Hematopoietic multipotent progenitor cell treated with erythropoietin and hydrocortisone succinate and interleukin-3 and kit ligand, for 15 days (in vitro differentiated cells): ENCODE results near the gene MATN1.
"Not testable (repeated sequence)": the region's sequence is repeated elsewhere in the genome, so short reads cannot be mapped to it uniquely, and the experiment has no call there.

Experiments
- DNase-seq: peaks from one replicate; pipeline ENCODE4 v3.0.0-alpha.2; 2015; ENCODE audit warnings: low spot score

MATN1 gene

DNA sequence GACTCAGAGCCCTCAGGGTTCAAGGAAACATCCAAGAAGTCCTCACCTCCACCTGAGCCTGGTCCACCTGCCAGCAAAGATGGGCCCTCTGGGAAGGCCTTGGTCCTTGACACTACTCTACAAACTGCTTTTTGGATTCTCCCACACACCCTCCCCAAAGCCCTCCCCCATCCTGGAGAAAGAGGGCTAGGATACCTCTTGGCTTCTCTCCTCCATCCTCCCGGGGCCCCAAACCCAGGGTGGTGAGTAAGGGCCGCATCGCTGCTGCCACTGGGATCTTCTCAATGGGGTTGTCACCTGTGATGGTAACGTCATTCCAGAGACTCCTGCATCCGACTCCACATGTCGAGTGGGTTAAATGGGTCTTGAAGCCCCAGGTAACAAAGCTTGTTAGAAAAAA is 26.6 kb downstream of the MATN1 start:
- no peak for DNase-seq

DNA sequence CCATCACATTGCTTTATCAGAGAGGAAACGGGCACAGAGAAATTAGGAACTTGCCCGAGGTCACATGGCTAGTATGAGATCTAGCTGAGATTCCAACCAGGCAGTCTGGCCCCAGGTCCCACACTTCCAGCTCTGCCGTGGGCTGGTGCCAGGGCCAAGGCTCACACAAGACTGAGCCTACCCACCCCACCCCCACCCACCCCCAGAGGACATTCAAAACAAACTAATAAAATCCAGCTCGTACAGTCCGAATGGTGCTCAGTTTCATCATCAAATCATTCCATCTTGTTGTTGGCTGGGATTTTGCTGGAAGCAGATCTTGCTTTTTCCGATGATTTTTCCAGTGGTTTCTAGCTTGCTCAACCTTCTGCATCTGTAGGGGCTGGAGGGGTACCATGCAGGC is 27.9 kb downstream of the MATN1 start:
- DNase-seq, result no peak

DNA sequence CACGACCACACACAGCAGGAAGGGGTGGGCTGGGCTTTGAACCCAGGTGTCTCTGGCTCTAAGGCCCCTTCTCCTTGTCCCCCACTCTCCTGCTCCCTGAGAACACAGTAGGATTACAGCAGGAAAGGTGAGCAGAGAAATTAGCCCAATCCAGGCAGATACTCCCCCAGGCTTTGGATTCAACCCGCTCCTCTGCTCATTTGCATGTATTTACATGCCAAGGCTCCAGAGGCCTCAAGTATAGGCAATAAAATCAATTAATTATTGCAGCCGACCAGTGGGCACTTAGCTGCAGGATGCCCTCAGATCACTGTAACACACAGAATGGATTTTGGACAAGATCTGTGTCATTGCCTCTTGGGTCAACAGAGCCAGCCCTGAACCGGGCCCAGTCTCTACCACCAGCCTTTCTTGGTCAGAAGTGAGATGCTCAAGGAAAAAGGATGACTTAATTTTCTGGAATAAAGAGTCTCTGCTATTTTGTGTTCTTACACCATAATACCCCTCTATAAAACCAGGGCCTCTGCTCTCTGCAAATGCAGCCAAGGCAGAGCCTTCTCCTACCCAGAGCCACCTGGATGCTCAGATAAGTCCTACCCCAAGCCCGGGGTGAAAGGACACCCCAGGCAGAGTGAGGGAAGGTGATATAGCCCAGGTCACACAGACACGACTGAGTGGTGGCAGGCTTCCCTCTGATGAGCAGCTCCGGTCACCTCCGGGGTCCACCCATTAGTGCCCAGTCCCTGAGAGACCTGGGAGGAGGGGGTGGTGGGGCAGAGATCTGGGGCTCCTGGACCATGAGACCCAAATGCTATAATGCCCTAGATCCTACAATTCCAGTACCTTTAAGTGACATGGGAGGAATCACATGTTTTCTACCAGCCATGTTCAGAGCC is 28.9 kb downstream of the MATN1 start:
- DNase-seq, result no peak

DNA sequence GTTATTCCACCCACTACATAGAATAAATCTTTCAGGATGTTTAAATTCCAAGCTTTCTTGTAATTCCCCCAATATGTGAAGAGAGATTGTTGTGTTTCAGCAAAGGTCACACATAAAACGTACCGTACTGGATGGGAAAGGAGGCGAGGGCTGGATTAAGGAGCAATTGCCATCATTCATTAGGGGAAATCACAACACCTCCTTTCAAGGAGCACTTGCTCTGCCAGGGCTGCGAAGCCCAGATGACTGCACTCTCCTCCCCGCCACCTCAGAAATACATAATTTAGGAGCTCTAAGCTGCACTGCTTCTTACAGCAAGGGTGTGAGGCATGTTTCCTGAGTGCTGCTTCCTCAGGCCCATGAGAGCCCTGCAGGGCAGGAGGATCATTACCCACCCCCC is 29.6 kb downstream of the MATN1 start:
- DNase-seq, result no peak

DNA sequence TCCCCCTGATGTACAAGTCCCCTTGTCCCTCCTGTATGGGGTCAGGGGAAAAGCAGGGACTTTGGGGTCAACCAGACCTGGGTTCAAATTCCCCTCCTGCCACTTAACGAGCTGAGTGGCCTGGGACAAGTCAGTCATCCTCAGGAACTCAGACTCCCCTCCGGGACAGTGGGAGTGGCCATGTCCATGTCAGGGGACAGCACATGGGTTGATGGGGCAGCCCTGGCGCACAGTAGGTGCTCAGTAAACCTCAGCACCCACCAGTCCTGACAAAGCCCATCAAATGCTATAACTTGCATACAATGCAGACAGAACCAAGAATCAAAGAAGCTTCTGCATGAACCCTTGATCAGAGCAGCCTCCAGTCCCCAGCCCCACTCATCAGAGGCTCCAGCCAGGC is 30.0 kb downstream of the MATN1 start:
- no peak for DNase-seq

DNA sequence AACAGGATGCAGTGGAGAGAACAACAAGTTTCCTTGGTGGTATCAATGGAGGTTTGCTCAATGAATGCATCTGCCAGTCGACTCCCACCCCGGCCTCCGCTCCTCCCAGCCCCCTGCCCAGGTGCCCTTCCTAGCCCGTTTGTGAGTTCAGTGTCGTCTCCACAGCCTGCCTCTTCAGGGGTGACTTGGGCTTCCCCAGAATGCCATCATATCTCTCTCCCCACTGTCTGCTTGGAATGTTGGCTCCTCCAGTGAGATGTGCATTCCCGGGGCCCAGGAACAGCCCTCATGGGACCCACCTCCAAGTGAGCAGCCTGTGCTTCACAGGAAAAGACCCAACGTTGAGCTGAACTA is 30.5 kb downstream of the MATN1 start:
- DNase-seq, result no peak

DNA sequence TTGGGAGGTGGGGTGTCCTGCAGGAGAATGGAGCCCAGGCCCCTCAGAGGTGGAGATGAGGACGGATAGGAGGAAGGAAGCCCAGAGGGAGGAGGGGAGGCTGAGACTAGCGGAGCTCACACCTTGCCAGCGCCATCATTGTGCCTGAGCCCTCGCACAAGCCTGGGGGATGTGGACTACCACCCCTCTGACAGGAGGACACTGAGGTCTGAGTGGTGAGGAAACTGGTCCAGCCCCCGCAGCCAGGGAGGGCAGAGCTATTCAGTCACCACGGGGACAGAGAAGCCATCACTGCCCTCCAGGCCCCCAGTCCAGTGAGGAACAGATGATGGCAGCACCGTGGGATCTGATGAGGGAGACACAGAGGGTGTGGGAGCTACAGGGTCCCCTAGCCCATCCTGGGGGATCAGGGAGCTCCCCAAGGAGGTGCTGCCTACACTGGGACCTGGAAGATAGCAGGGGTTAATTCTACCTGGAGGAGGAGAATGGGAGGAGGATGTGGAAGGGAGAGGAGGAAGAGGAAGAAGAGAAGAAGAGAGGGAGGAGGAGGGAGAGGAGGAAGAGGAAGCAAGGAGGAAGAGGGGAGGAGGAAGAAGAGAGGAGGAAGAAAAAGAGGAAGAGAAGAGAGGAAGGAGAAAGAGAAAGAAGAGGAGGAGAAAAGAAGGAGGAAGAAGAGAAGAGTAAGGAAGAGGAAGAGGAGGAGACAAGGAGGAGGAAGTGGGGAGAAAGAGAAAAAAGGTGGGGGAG is 31.0 kb downstream of the MATN1 start:
- no peak for DNase-seq

DNA sequence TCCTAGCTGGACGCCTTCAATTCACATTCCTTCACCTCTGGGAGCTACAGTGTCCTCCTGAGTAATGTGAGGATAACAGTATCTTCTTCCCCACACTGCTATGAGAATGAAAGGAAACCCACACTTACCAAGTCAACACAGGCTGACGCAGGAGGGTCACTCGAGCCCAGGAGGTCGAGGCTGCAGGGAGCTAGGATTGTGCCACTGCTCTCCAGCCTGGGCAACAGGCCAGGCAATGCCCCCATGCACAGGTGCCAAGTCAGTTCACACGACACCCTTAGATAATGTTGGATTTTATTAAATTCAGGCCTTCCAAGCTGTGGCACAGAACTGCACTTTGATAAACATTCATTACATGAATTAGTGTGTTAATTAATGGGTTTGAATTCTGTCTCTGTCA is 31.9 kb downstream of the MATN1 start:
- no peak for DNase-seq

DNA sequence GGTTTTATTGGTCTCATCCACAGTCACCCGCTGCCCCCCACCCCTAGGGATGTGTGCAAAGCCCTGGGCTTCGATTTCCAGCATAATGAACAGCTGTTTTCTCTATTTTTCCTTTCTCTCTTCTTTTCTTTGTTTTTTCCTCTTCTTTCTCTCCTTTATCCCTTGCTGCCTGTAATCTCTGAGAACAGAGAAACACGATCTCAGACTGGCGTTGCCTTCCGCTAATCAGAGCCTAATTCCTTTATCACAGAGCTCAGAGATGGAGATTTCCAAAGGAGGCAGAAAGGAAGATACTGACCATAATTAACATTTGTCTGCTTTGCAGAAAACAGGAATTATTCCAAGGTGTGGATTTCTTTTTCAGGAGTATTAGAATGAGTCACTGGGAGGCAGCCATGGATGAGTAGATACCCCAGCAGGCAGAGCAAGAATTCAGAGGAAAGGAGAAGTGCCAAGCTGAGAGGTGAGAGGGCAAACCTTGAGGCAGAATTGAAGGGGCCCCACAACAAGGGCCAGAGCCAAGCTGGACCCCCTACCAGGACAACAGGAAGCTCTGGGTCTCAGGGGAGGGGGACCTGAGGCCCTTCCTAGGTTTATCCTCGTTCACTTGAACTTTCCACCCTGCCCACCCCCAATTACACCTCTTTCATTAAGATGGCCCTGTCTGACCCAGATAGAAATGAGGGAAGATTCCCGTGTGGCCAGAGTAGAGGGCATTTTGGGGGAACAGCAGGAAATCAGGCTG is 33.3 kb downstream of the MATN1 start:
- no peak for DNase-seq

DNA sequence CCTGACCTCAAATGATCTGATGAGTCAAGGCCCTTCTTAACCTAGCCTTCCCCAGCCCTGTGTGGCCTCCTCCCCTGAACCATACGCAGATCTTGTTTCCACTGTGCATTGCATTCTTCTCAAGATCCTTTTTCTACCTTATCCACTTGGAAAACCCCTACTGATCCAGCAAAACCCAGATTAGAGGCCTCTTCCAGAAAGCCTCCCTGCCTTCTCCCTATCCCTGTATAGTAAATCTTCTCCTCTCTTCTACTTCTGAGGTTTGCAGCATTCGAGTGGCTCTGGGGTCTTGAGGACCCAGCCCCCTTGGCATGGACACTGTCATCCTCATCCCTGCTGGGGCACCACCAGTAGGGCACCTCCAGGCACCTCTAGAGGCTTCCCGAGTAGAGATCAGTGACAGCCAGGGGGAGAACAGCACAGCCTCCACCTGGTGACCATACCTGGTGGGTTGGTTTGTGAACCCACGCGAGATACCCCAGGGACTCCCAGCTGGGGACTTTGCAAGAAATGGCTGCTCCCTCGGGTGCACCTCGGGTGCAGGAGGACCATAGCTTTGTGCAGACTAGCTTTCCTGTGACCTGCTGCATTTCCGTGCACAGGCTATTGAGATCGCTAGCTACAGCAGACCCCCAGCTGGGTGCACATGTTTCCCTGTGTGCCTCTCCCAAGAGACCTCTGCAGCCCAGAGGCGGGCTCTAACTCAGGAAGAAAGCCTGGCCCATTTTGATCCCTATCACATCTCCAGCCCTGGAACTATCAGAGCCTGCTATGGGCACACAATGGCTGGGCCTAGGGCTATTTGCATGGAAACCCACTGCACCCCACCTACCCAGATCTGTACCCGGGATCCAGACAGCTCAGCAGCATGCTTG is 34.2 kb downstream of the MATN1 start:
- DNase-seq, result no peak

DNA sequence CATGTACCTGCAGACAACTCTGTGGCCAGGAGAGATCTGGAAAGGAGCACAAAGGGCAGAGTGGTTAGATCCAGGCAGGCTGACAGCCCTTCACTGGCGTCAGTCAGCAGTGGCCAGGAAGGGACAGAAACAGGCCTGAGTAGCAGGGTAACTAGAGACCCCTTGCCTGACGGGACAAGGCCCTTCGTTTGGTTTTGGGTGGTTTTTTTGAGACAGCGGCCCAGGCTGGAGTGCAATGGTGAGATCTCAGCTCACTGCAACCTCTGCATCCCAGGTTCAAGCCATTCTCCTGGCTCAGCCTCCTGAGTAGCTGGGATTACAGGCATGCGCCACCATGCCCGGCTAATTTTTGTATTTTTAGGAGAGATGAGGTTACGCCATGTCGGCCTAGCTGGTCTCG is 34.9 kb downstream of the MATN1 start:
- not testable (repeated sequence) for DNase-seq

DNA sequence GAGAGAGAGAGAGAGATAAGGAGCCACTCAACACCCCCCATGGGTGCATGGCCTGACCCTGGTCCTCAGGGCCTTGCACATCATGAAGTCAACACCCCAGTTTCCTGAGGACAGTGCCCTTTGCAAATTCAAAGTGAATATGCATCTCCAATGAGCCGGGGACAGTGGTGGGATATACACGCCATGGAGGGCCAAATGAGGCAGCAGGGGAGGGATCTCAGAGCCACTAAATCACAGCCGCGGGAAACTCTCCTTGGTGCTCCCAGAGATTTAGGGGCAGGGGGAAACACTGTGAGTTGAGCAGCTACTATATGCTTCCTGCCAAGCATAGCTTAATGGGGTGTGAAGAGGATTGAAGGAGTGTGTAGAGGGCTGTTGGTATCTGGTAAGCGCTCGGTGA is 35.5 kb downstream of the MATN1 start:
- DNase-seq, result no peak

DNA sequence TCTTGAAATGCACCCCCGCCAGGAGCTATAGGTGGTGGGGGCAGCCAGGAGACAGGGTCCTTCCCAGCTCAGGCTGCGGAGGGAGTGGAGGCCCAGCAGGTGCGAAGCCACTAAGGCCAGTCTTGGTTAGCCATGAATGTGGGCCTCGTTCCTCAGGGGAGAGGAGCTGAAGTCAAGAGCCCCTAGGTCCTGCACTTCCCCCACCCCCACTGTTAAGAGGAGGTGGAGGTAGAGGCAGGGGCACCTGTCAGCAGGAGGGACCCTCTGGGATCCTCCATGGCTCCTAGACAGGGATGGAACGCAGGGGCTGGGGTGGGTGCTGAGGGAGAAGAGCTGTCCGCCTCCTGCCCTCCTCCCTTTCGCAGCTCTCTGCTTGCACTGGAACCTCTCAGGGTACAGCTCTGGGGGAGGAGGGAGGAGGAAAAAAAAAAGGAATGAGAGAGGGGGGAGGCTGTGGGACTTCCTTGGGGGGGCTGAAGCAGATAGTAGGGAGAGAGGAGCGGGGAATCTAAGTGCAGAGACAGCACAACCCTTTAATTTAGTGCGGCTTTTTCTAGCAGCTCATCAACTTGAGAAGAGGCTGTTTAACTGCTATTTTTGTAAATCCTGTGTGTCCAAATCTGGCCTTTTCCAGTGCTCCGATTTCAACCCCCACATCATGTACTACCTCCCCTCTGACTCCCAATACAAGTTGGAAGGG is 37.0 kb downstream of the MATN1 start:
- DNase-seq, result no peak

DNA sequence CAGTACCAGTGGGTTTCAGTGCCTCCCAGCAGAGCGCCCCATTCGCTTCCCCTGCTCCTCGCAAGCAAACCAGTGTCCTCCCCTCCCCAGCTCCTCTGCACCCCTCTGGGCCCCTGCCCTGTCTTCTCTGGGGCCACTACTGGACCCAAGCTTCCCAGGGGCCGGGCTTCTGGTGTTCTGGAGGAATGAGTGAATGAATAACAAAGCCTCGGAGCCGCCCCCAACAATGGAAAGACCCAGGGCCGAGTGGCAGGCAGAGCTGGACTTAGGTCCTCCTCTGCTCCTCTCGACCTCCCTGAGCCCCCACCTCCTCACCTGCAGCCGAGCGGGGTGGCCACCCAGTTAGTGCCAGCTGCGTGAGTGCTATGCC is 37.6 kb downstream of the MATN1 start:
- no peak for DNase-seq

DNA sequence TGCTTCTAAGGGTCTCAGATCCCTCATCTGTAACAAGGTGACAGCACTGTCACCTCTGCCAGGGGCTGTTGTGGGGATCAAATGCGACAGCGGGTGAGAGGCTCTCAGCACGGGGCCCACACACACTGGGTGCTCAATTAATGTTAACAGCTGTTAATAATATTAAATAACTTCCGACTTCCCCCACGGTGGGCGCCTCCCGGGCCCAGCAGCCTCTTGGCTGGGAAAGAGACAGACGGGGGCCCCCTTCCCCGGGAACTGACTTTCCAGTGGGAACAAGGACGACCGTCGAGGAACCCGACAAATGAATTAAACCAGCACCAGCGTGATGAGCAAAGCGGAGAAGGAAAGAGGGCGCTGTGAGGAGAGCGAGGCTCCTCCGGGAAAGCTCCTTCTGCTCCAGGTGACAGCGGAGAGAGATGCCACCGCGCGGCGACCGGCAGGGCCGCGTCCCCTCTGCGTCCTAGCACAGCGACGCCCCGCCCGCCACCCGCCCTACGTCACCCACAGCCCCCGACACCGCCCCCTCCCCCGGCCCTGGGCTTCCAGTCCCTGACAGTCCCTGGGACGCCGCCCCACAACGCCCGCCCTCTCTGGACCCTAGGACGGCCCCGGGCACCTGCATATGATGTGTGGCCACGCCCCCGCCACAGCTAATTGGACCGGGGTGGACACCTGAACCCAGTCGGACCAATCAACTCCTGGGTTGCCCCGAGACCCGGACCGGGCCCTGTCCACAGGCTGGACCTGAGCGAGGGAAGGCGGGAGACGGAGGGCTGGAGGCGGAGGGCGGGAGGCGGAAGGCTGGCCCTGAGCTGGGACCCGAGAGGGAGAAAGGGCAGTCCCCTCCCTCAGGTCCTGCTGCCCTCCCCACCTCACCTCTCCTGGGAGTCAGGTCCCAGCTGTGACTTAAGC is 38.2 kb downstream of the MATN1 start:
- DNase-seq, result no peak

DNA sequence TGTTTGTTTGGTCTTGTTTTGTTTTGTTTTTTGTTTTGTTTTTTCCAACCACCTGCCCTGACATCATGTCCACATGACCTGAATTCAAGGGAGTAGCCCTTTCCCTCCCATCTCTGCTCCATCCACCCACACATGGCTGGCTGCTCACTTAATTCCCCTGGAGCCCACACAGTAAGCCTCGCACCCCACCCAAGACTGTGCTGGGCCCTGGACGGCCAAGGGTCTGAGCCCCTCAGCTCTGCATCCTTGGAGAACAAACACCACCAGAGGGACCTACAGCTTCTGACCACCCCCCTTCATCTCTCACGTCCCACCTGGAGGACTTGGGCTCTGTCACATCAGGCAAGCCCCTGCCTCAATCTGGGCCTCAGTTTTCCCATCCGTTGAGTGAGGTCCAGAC is 39.1 kb downstream of the MATN1 start:
- DNase-seq, result no peak

DNA sequence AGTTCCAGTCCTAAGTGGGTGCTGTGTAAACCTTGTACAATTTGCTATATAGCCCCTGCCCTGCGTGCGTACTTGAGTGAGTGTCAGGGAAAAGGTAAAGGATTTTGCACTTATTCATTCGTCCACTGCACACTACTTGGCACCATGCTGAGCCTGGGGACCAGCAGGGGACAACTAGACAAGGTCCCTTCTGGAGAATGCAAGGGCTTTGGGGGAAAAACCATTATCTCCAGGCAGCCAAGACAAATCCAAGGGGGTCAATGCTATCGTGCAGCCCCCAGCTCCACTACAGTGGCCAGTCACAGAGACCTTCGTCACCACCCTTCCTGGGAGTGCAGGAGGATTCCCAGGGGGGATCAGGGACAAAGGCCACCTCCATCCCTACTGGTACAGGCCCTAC is 39.7 kb downstream of the MATN1 start:
- no peak for DNase-seq

DNA sequence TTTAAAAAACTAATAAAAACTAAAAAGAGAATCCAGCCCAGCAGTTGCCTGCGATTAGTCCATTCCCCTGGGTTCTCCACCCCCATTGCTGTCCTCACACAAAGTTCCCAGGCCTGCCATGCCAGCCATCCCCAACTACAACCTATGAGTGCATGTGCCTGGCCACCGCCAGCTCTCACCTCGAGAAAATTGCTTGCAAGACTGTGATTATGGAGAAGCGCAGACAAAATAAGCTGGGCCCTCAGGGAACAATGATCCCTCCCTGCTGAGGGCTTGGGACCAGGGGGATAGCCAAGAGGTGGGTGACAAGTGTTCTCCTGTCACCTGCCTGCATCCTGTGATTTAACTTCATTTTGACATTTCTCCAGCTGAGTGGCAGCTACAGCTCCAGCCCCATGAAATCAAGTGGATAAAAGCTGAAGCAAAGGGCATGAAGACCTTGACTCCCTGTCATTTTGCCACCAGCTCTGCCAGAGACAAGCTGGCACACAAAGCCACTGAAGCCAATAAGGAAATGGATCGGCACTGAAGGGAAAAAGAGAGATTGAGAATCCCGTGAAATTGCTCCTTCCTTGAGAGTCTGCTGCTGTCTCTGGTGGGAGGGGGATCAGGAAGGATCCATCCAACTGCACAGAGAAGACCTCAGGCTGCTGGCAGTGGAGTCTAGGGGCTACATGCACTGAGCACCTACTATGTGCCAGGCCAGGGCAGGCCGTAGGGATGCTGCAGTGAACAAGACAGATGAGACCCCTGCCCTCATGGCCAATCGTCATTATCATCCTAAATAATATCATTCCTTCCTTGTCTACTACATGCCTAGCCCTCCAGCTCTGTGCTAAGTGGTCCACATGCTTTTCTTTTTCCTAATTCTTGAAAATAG is 40.7 kb downstream of the MATN1 start:
- no peak for DNase-seq

DNA sequence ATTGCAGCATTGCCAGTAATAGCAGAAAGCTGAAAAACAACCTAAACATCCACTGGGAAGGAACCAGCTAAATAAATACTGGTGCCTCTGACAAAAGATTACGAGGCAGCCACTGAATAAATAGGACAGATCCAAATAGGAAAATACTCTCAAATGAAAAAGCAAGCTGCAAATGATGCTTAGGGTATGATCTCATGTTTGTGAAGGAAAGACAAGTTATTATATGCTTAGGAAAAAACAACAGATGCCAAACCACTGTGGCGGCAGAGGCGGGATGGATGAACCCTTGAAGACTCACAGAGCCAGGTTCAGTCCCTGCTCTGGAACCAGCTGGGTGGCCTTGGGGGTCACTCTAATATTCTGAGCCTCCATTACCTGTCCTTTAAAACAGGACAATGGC is 41.6 kb downstream of the MATN1 start:
- no peak for DNase-seq
